ENCODE results near the gene ALKBH7. TPM values are rescaled to one million over a fixed set of nuclear protein-coding genes. Genes with fewer than 3 reads are reported as not detected.

ALKBH7 gene
- total RNA-seq, 2 experiments from 2014 or later: 61.0 to 75.9 TPM

DNA sequence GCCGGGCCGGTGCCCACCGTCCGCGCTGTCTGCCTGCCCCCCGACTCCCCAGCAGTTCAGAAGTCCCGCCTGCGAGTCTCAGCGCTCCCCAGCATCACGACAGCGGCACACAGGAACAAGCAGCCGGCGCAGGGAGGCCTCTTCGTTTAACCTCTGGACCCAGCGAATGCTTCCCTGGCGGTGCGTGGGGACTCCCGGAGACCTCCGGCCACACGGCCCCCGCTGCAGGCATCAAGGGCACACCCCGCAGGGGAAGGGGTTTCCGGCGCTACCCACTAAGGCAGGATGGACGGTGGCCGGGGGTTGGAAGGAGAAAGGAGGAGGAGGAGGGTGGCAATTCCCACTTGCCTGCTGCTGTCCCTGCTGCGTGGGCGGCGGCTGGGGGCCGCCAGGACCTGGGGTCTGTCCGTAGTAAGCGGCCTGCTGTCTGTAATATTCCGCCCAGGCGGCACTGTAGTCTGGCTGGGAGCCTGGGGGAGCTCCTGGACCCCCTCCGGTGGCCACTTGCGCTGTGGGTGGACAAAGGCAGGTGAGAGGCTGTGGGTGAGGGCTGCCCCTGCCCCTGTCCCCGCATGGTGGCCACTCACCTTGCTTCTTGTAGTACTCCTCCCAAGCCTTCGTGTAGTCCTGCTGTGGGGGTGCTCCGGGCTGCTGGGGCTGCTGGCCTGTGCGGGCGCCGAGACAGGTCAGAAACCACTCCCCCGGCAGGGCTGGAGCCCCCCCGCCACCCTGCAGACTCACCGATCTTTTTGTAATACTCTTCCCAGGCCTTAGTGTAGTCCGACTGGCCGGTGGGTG is 42.4 kb downstream of the ALKBH7 start:
- Histone ChIP-seq H3K79me2 (ENCODE audit: insufficient read depth, low read depth, low read length) (peaks cover 7% of the 10 kb centered on the region), H3K27ac (ENCODE audit: low read depth, low read length, poor library complexity, severe bottlenecking) (no peak overlapping the region), H3K36me3 (ENCODE audit: insufficient read depth, low read length) (peaks cover 79% of the 10 kb centered on the region), H3K4me1 (ENCODE audit: insufficient read depth, low read length, poor library complexity, severe bottlenecking) (no peaks in the 10 kb centered on the region), H2AFZ (ENCODE audit: low read length) (no peak overlapping the region), H3K4me3 (ENCODE audit: low read depth, low read length, poor library complexity, severe bottlenecking) (no peak overlapping the region), H3K9me2 (ENCODE audit: insufficient read depth, low read length) (no peaks in the 10 kb centered on the region), H4K20me1 (ENCODE audit: insufficient read depth, low read length) (peaks cover 5% of the 10 kb centered on the region; the same call in 1 of the 2 replicates), H3K9me3 (ENCODE audit: low read length) (no peaks in the 10 kb centered on the region), H3K4me2 (ENCODE audit: low read length) (no peak overlapping the region)
- POLR2A ChIA-PET: no interaction called here
- intact Hi-C loops (cut with micrococcal nuclease; ENCODE audit: unreplicated experiment): no loop called here
- TF ChIP-seq, protein P1, sequence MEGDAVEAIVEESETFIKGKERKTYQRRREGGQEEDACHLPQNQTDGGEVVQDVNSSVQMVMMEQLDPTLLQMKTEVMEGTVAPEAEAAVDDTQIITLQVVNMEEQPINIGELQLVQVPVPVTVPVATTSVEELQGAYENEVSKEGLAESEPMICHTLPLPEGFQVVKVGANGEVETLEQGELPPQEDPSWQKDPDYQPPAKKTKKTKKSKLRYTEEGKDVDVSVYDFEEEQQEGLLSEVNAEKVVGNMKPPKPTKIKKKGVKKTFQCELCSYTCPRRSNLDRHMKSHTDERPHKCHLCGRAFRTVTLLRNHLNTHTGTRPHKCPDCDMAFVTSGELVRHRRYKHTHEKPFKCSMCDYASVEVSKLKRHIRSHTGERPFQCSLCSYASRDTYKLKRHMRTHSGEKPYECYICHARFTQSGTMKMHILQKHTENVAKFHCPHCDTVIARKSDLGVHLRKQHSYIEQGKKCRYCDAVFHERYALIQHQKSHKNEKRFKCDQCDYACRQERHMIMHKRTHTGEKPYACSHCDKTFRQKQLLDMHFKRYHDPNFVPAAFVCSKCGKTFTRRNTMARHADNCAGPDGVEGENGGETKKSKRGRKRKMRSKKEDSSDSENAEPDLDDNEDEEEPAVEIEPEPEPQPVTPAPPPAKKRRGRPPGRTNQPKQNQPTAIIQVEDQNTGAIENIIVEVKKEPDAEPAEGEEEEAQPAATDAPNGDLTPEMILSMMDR (conservative IDR thresholded peaks at IDR 0.05; ENCODE audit: low read length): no peak
- no peak for TF ChIP-seq EZH2phosphoT487 (IDR thresholded peaks at IDR 0.05; ENCODE audit: borderline replicate concordance, low read depth, low read length)
- BruUV-seq (replicated peaks): no TSS peak
- no peak for DNase-seq (ENCODE audit: low spot score)
- CTCF ChIA-PET (ENCODE audit: unreplicated experiment): no interaction called here

DNA sequence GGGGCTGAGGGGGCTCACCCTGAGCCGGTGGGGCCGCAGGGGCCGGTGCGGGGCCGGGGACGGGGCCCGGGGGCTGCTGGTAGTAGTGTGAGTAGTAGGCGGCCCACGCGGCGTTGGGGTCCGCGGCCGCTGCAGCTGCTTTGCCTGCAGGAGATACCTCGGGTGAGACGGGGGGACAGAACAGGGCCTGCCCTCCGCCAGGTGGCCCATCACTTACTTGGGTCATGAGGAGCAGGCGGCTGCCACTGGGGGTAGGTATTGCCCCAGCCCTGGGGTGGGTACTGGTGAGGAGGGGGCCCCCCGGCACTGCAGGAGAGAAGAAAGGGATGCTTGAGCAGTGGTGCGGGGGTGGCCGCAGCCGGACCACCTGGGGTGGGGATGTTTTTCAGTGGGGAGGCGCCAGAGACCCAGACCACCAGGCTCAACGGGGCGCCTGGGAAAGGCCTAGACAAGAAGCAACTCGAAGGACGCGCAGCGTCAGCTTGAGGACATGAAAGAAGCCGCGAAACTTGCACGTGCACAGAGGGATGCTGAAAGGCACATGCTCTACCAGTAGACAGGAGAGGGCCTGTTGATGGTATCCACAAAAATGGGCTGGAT is 43.1 kb downstream of the ALKBH7 start:
- POLR2A ChIA-PET: no interaction called here
- peaks cover 86% of the 10 kb centered on the region for H3K36me3 ChIP-seq (ENCODE audit: insufficient read depth, low read length)

More for the DNA sequence above, 43.1 kb downstream of the ALKBH7 start:
- no peak for DNase-seq (ENCODE audit: low spot score)
- Histone ChIP-seq H3K4me2 (ENCODE audit: low read length) (no peak overlapping the region), H2AFZ (ENCODE audit: low read length) (no peak overlapping the region), H3K9me2 (ENCODE audit: insufficient read depth, low read length) (no peaks in the 10 kb centered on the region), H3K27ac (ENCODE audit: low read depth, low read length, poor library complexity, severe bottlenecking) (no peak overlapping the region), H3K4me3 (ENCODE audit: low read depth, low read length, poor library complexity, severe bottlenecking) (no peak overlapping the region), H3K4me1 (ENCODE audit: insufficient read depth, low read length, poor library complexity, severe bottlenecking) (no peaks in the 10 kb centered on the region), H4K20me1 (ENCODE audit: insufficient read depth, low read length) (peaks cover 5% of the 10 kb centered on the region; the same call in 1 of the 2 replicates), H3K79me2 (ENCODE audit: insufficient read depth, low read depth, low read length) (peaks cover 14% of the 10 kb centered on the region), H3K9me3 (ENCODE audit: low read length) (no peaks in the 10 kb centered on the region)
- CTCF ChIA-PET (ENCODE audit: unreplicated experiment): no interaction called here
- no TSS peak for BruUV-seq (replicated peaks)
- no peak for TF ChIP-seq EZH2phosphoT487 (IDR thresholded peaks at IDR 0.05; ENCODE audit: borderline replicate concordance, low read depth, low read length)
- TF ChIP-seq, protein P1 (conservative IDR thresholded peaks at IDR 0.05; ENCODE audit: low read length): no peak
- intact Hi-C loops (cut with micrococcal nuclease; ENCODE audit: unreplicated experiment): no loop called here
